Stimulated activated CD8-positive, alpha-beta memory T cell treated with anti-CD3 and anti-CD28 coated beads, Interleukin-12 subunit alpha, Interleukin-12 subunit beta, amount 100 ng/mL, for 1 hour (primary cell): ENCODE measurements around the gene PSMD13.
"Not testable (repeated sequence)": the region's sequence is repeated elsewhere in the genome, so short reads cannot be mapped to it uniquely, and the experiment has no call there.

Source experiments
- DNase-seq: peaks from one replicate; pipeline ENCODE4 v3.0.0-alpha.2; 2020; ENCODE audit warnings: low read depth

PSMD13 gene

GRCh38 chr11:236774-237767 is at the start of gene PSMD13:
TSS of gene PSMD13 (plus strand) at chr11:236976. CDS start at chr11:237050, 74 bp downstream.
- peak; percentile 81 for DNase-seq

- DNase-seq, result not testable (repeated sequence)
Measured at GRCh38 chr11:189200-189783, 47.5 kb upstream of the PSMD13 start.

GRCh38 chr11:189843-190311 is 46.9 kb upstream of the PSMD13 start:
- not testable (repeated sequence) for DNase-seq

GRCh38 chr11:190546-190945 is 46.2 kb upstream of the PSMD13 start:
- not testable (repeated sequence) for DNase-seq

GRCh38 chr11:191490-192478 is 45.0 kb upstream of the PSMD13 start:
- not testable (repeated sequence) for DNase-seq

GRCh38 chr11:192674-193128 is 44.1 kb upstream of the PSMD13 start, which contains the start of gene SCGB1C1:
TSS of gene SCGB1C1 (plus strand) at chr11:193078. CDS start at chr11:193100, 22 bp downstream.
- DNase-seq, result not testable (repeated sequence)

GRCh38 chr11:193481-193880 is 43.3 kb upstream of the PSMD13 start:
- DNase-seq, result not testable (repeated sequence)

GRCh38 chr11:196786-197731 is 39.7 kb upstream of the PSMD13 start:
- DNase-seq, result no peak

- no peak for DNase-seq
Measured at GRCh38 chr11:197741-198235, 39.0 kb upstream of the PSMD13 start.

GRCh38 chr11:198236-198806 is 38.5 kb upstream of the PSMD13 start:
- DNase-seq, result no peak

GRCh38 chr11:199004-199581 is 37.7 kb upstream of the PSMD13 start:
- no peak for DNase-seq

- no peak for DNase-seq
Measured at GRCh38 chr11:199782-200181, 37.0 kb upstream of the PSMD13 start.

- DNase-seq, result no peak
Measured at GRCh38 chr11:200224-201003, 36.4 kb upstream of the PSMD13 start.

GRCh38 chr11:201966-202365 is 34.8 kb upstream of the PSMD13 start:
- DNase-seq, result no peak

GRCh38 chr11:202490-202889 is 34.3 kb upstream of the PSMD13 start:
- no peak for DNase-seq

GRCh38 chr11:203056-203944 is 33.5 kb upstream of the PSMD13 start:
- no peak for DNase-seq

- DNase-seq, result no peak
Measured at GRCh38 chr11:203945-204586, 32.7 kb upstream of the PSMD13 start.
